Neutrophil (primary cell): ENCODE data around the gene SPANXN4.

Experiments
- H3K27ac ChIP-seq: fragments of 200-600 bp; sonication (generic); 2 replicates; pipeline ENCODE4 v1.5.1; 2016; ENCODE audit warnings: mild to moderate bottlenecking, moderate library complexity
- H3K27me3 ChIP-seq: fragments of 200-600 bp; sonication (generic); 2 replicates; pipeline ENCODE4 v1.6.0; 2016; ENCODE audit warnings: mild to moderate bottlenecking
- H3K36me3 ChIP-seq: fragments of 200-600 bp; sonication (generic); 2 replicates; pipeline ENCODE4 v1.5.1; 2017
- H3K4me1 ChIP-seq, 2 experiments: fragments of 200-600 bp in 1 of 2; sonication (generic) in 1 of 2; 1 replicate in 1 of 2; 2 replicates in 1 of 2; pipeline versions ENCODE4 v1.5.1 to v1.6.1; 2013 to 2016; ENCODE audit warnings: low read depth in 1 of 2, low read length in 1 of 2, mild to moderate bottlenecking in 1 of 2, moderate library complexity in 1 of 2; ENCODE audit not compliant: control insufficient read depth in 1 of 2, insufficient read depth in 1 of 2
- H3K4me3 ChIP-seq, 2 experiments: fragments of 200-600 bp in 1 of 2; sonication (generic) in 1 of 2; 1 replicate in 1 of 2; 2 replicates in 1 of 2; pipeline ENCODE4 v1.5.1; 2013 to 2016; ENCODE audit warnings: low read depth in 1 of 2, low read length in 1 of 2, mild to moderate bottlenecking in 1 of 2, moderate library complexity in 1 of 2
- H3K9me3 ChIP-seq: fragments of 200-600 bp; sonication (generic); 2 replicates; pipeline ENCODE4 v1.5.1; 2016
- CTCF ChIP-seq: fragments of 200-600 bp; sonication (generic); IDR thresholded peaks from 2 replicates; pipeline ENCODE4 v1.5.1; 2016; ENCODE audit warnings: antibody characterized with exemption

Gene SPANXN4

DNA sequence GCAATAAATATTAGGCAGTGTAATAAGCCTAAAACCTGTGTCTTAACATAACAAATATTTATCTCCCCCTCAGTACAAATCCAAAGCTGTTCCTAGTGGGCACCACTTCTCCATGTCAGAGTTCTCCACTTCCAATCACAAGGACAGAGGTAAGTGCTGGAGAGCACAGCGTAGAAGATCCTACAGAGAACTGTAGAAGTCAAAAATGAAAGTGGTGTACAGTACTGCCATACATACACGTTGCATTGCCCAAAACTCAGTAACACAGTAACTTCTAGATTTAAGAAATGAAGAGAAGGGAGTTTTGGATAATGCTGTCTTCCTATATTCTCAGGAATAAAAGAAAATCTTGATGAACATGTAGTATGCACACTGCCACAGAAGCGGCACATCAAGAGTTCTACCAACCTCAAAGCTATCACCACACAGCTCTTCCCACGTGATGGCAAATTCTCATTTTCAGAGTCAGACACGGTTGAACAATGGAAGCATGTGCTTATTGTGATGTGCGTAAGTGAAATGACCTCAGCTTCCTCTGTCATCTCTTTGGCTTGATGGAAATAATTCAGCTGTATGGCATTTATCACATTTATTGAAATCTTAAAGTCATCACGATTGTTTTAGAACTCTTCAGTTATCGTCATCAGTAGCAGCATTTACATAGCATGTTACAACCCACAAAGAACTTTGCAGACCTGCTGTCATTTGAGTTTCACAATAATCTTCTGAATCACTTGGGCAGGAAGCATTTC lies 27.1 kb upstream of the SPANXN4 start:
- Histone ChIP-seq H3K27ac (no peak overlapping the region), H3K4me3 (no peak overlapping the region), H3K4me1 (no peaks in the 10 kb centered on the region), H3K27me3 (no peaks in the 10 kb centered on the region), H3K36me3 (no peaks in the 10 kb centered on the region), H3K9me3 (no peaks in the 10 kb centered on the region)
- no peak for TF ChIP-seq CTCF

DNA sequence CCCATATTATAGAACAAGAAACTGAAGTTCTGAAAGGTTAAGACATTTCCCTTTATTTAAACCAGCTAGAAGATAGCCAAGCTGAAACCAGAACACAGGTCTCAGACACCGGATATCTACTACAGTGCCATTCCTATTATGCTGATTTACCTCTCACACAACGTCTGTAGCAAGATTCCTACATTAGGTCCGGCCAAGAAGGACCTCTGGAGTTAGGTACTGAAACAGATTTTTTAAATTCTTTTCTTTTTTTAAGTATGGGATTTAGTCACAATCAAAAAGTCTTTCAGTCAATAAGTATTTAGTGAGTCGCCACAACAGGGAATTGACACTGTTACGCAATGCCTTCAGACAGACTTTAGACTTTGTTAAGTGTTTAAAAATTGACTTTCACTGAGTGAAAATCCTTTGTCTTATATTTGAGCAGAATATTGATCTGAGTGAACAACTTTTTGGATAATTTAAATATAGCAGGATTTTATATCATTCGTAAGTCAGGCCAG lies 26.5 kb upstream of the SPANXN4 start:
- Histone ChIP-seq H3K27ac (no peak overlapping the region), H3K36me3 (no peaks in the 10 kb centered on the region), H3K27me3 (no peaks in the 10 kb centered on the region), H3K4me3 (no peak overlapping the region), H3K4me1 (no peaks in the 10 kb centered on the region), H3K9me3 (no peaks in the 10 kb centered on the region)
- TF ChIP-seq CTCF = no peak

DNA sequence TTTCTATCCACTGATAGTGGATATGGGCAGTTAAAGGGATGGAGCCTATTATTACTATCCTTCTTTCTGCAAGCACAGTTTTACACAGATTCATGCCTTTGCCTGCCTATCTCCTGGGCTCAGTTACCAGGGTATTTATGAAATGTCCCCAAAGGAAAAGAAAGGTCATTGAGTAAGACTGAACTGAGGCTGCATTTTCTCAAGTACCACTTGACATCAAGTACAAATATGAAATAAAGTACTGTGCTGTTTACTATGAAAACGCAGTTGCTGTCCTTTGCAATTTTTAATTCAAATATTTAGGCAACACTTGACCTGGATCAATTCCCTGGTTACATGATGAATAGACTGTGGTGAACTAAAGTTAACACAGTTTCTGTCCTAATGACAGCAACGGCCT lies 23.5 kb upstream of the SPANXN4 start:
- H3K9me3 ChIP-seq = no peaks in the 10 kb centered on the region
- H3K4me3 ChIP-seq = no peak overlapping the region
- H3K27me3 ChIP-seq = no peaks in the 10 kb centered on the region
- TF ChIP-seq CTCF = no peak
- H3K4me1 ChIP-seq = no peaks in the 10 kb centered on the region
- H3K27ac ChIP-seq = no peak overlapping the region
- H3K36me3 ChIP-seq = no peaks in the 10 kb centered on the region

- Histone ChIP-seq H3K4me1 (no peaks in the 10 kb centered on the region), H3K27me3 (no peaks in the 10 kb centered on the region), H3K9me3 (no peaks in the 10 kb centered on the region), H3K36me3 (no peaks in the 10 kb centered on the region), H3K27ac (no peak overlapping the region), H3K4me3 (no peak overlapping the region)
- TF ChIP-seq CTCF = no peak
These were observed 8.5 kb upstream of the SPANXN4 start for GRCh38 chrX:143017272-143017671.

- H3K9me3 ChIP-seq = no peaks in the 10 kb centered on the region
- H3K4me1 ChIP-seq = no peaks in the 10 kb centered on the region
- H3K4me3 ChIP-seq = no peak overlapping the region
- no peak overlapping the region for H3K27ac ChIP-seq
- TF ChIP-seq CTCF = no peak
- H3K27me3 ChIP-seq = no peaks in the 10 kb centered on the region
- H3K36me3 ChIP-seq = no peaks in the 10 kb centered on the region
These were observed 1.5 kb downstream of the SPANXN4 start for GRCh38 chrX:143027275-143027674.
